H9 (cell line): Measurements from ENCODE around the gene AKIRIN2. TPM values are rescaled to one million over a fixed set of nuclear protein-coding genes. Genes with fewer than 3 reads are reported as not detected.

Source experiments
- DNase-seq: peaks from one replicate; pipeline ENCODE4 v3.0.0-alpha.2; 2017
- H2AFZ ChIP-seq: one replicate; pipeline ENCODE4 v1.6.1; 2013; ENCODE audit warnings: mild to moderate bottlenecking, low read length, control low read depth, moderate library complexity
- H2AK5ac ChIP-seq: 2 replicates; pipeline ENCODE4 v1.6.1; 2013; ENCODE audit warnings: low read length, control low read depth, mixed read lengths; ENCODE audit not compliant: insufficient read length
- H2BK120ac ChIP-seq: one replicate; pipeline ENCODE4 v1.6.1; 2013; ENCODE audit warnings: low read depth, mild to moderate bottlenecking, low read length, control low read depth, inconsistent platforms; ENCODE audit not compliant: poor library complexity, severe bottlenecking
- H2BK12ac ChIP-seq: 2 replicates; pipeline ENCODE4 v1.6.1; 2013; ENCODE audit warnings: low read length, control low read depth, mixed read lengths, low read depth; ENCODE audit not compliant: insufficient read length
- H2BK15ac ChIP-seq: 2 replicates; pipeline ENCODE4 v1.6.1; 2013; ENCODE audit warnings: low read depth, low read length, control low read depth
- H2BK20ac ChIP-seq: one replicate; pipeline ENCODE4 v1.6.1; 2013; ENCODE audit warnings: low read depth, mild to moderate bottlenecking, low read length, control low read depth, inconsistent platforms; ENCODE audit not compliant: poor library complexity, severe bottlenecking
- H2BK5ac ChIP-seq: 2 replicates; pipeline ENCODE4 v1.6.1; 2013; ENCODE audit warnings: low read length, control low read depth, mixed read lengths; ENCODE audit not compliant: insufficient read length
- H3K14ac ChIP-seq: 2 replicates; pipeline ENCODE4 v1.6.1; 2013; ENCODE audit warnings: low read length, control low read depth; ENCODE audit not compliant: insufficient read depth
- H3K18ac ChIP-seq: 2 replicates; pipeline ENCODE4 v1.6.1; 2013; ENCODE audit warnings: low read depth, mild to moderate bottlenecking, mixed read lengths, low read length, control low read depth; ENCODE audit not compliant: insufficient read length
- H3K23ac ChIP-seq: 2 replicates; pipeline ENCODE4 v1.6.1; 2013; ENCODE audit warnings: low read length, control low read depth, mixed read lengths, low read depth; ENCODE audit not compliant: insufficient read length
- H3K23me2 ChIP-seq: 2 replicates; pipeline ENCODE4 v1.6.1; 2013; ENCODE audit warnings: low read depth, mild to moderate bottlenecking, mixed read lengths, low read length, control low read depth; ENCODE audit not compliant: insufficient read length, poor library complexity, severe bottlenecking
- H3K27ac ChIP-seq: 2 replicates; pipeline ENCODE4 v1.5.1; 2013; ENCODE audit warnings: low read length, control low read depth, mixed read lengths, low read depth; ENCODE audit not compliant: insufficient read length
- H3K27me3 ChIP-seq: 2 replicates; pipeline ENCODE4 v1.6.1; 2013; ENCODE audit warnings: low read length, control low read depth, inconsistent platforms; ENCODE audit not compliant: insufficient read depth
- H3K4ac ChIP-seq: 2 replicates; pipeline ENCODE4 v1.6.1; 2013; ENCODE audit warnings: low read depth, mild to moderate bottlenecking, control low read depth, inconsistent platforms, low read length, moderate library complexity
- H3K4me1 ChIP-seq: 2 replicates; pipeline ENCODE4 v1.6.1; 2013; ENCODE audit warnings: low read length, control low read depth, inconsistent platforms; ENCODE audit not compliant: insufficient read depth
- H3K4me2 ChIP-seq: 2 replicates; pipeline ENCODE4 v1.6.1; 2013; ENCODE audit warnings: low read length, control low read depth, mixed read lengths; ENCODE audit not compliant: insufficient read length, insufficient read depth
- H3K56ac ChIP-seq: 2 replicates; pipeline ENCODE4 v1.6.1; 2013; ENCODE audit warnings: low read depth, mild to moderate bottlenecking, mixed read lengths, low read length, control low read depth; ENCODE audit not compliant: insufficient read length
- H3K79me1 ChIP-seq: 2 replicates; pipeline ENCODE4 v1.6.1; 2013; ENCODE audit warnings: low read depth, mild to moderate bottlenecking, moderate library complexity, low read length, control low read depth, inconsistent platforms; ENCODE audit not compliant: insufficient read depth, poor library complexity, severe bottlenecking
- H3K79me2 ChIP-seq: 2 replicates; pipeline ENCODE4 v1.6.1; 2013; ENCODE audit warnings: low read length, control low read depth, inconsistent platforms; ENCODE audit not compliant: insufficient read depth
- H3K9ac ChIP-seq: 2 replicates; pipeline ENCODE4 v1.6.1; 2013; ENCODE audit warnings: low read length, control low read depth, mixed read lengths; ENCODE audit not compliant: insufficient read length; ENCODE audit errors: extremely low read depth
- H3K9me3 ChIP-seq: one replicate; pipeline ENCODE4 v1.6.1; 2013; ENCODE audit warnings: low read depth, low read length, inconsistent platforms; ENCODE audit not compliant: control insufficient read depth
- H3T11ph ChIP-seq: one replicate; pipeline ENCODE4 v1.6.1; 2013; ENCODE audit warnings: mild to moderate bottlenecking, low read length, control low read depth, inconsistent platforms
- H4K20me1 ChIP-seq: one replicate; pipeline ENCODE4 v1.6.1; 2013; ENCODE audit not compliant: control insufficient read depth, insufficient read length, insufficient read depth
- H4K5ac ChIP-seq: 2 replicates; pipeline ENCODE4 v1.6.1; 2013; ENCODE audit warnings: low read depth, mild to moderate bottlenecking, mixed read lengths, low read length, control low read depth; ENCODE audit not compliant: insufficient read length
- H4K8ac ChIP-seq: replicated peaks from 2 replicates; pipeline ENCODE4 v1.6.1; 2013; ENCODE audit warnings: low read length, control low read depth, mixed read lengths, low read depth; ENCODE audit not compliant: insufficient read length
- H4K91ac ChIP-seq: 2 replicates; pipeline ENCODE4 v1.6.1; 2013; ENCODE audit warnings: low read depth, mild to moderate bottlenecking, moderate library complexity, mixed read lengths, low read length, control low read depth; ENCODE audit not compliant: insufficient read length
- H3K27ac Mint-ChIP-seq, 3 experiments: 2 replicates in 2 of 3; 3 replicates in 1 of 3; pipeline ENCODE4 v1.8.0; 2020 to 2021; ENCODE audit warnings: mixed read lengths in 3 of 3, mild to moderate bottlenecking in 1 of 3, moderate library complexity in 1 of 3
- H3K27me3 Mint-ChIP-seq: 2 replicates; pipeline ENCODE4 v1.8.0; 2021; ENCODE audit warnings: low read depth, mild to moderate bottlenecking, moderate library complexity, mixed read lengths
- H3K36me3 Mint-ChIP-seq, 3 experiments: 2 replicates in 2 of 3; 3 replicates in 1 of 3; pipeline ENCODE4 v1.8.0; 2020 to 2021; ENCODE audit warnings: low read depth in 3 of 3, mixed read lengths in 3 of 3; ENCODE audit not compliant: insufficient read depth in 1 of 3
- H3K4me1 Mint-ChIP-seq, 2 experiments: 2 replicates each; pipeline ENCODE4 v1.8.0; 2020; ENCODE audit warnings: mixed read lengths in 2 of 2
- H3K4me3 Mint-ChIP-seq, 2 experiments: 2 replicates in 1 of 2; 3 replicates in 1 of 2; pipeline ENCODE4 v1.8.0; 2020 to 2021; ENCODE audit warnings: mild to moderate bottlenecking in 2 of 2, mixed read lengths in 2 of 2, moderate library complexity in 1 of 2
- H3K9me3 Mint-ChIP-seq, 2 experiments: 2 replicates in 1 of 2; 3 replicates in 1 of 2; pipeline ENCODE4 v1.8.0; 2020; ENCODE audit warnings: mild to moderate bottlenecking in 2 of 2, mixed read lengths in 2 of 2, moderate library complexity in 1 of 2
- WGBS: extraction: QIAGEN DNeasy Blood & Tissue Kit; methylation state at CpG from one replicate; pipeline ENCODE4 v1.1.7; 2013; ENCODE audit warnings: missing lambda C conversion rate, low lambda C conversion rate, mixed read lengths; ENCODE audit not compliant: insufficient read length; ENCODE audit errors: extremely low coverage; 5-methylcytosine and 5-hydroxymethylcytosine counted together
- total RNA-seq: library from RNA; stranded (reverse); gene quantifications from 2 replicates; pipeline ENCODE4 v1.2.1, GENCODE V29; 2021
- TF ChIP-seq, protein P1 (sequence below): fragments of 200-600 bp; sonication (generic); conservative IDR thresholded peaks from 3 replicates; pipeline ENCODE4 v1.8.0; 2021; ENCODE audit warnings: antibody characterized with exemption, mild to moderate bottlenecking

Gene AKIRIN2
- total RNA-seq, 1 experiment from 2014 or later: 75.7 TPM

DNA sequence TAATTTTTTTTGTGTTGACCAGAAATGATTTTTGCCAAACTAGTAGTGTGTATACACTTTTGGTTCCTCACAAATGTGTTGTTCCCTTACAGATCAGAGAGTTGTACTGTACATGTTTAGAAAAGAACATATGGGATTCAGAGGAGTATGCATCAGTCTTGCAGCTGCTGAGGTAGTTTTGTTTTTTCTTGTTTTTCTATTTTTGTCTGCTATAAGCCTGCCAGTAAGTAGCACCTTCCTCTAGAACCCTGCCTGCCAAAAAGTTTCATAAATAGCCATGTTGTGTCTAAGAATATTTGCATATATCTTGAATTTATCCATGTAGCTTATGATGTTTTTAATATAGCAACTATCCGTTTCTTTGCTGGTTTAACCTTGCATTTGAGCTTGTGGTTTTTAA, 65.7 kb downstream of the AKIRIN2 start:
- Mint-ChIP-seq H3K9me3 (no peaks in the 10 kb centered on the region), H3K27me3 (no peaks in the 10 kb centered on the region), H3K4me1 (peaks cover 7 to 19% of the 10 kb centered on the region in 2 experiments), H3K27ac (no peak overlapping the region), H3K36me3 (peaks cover 8 to 46% (median 43%) of the 10 kb centered on the region in 3 experiments; a peak in 6 of 7 replicates), H3K4me3 (no peak overlapping the region)
- H3K9ac ChIP-seq: no peak overlapping the region
- no peaks in the 10 kb centered on the region for H4K20me1 ChIP-seq
- H2BK5ac ChIP-seq: no peak overlapping the region
- no peak for DNase-seq
- H3K27ac ChIP-seq: no peak overlapping the region
- H3K79me2 ChIP-seq: no peaks in the 10 kb centered on the region
- H3K4me1 ChIP-seq: no peaks in the 10 kb centered on the region
- no peak overlapping the region for H3K23ac ChIP-seq
- H2BK15ac ChIP-seq: no peak overlapping the region
- H3K27me3 ChIP-seq: no peaks in the 10 kb centered on the region; the same call in 1 of the 2 replicates
- H2BK12ac ChIP-seq: no peak overlapping the region
- no peaks in the 10 kb centered on the region for H3K79me1 ChIP-seq
- no peak overlapping the region for H3K56ac ChIP-seq
- H3K4me2 ChIP-seq: no peak overlapping the region
- no peak overlapping the region for H2BK120ac ChIP-seq
- no peak overlapping the region for H3K18ac ChIP-seq
- H4K5ac ChIP-seq: no peak overlapping the region
- no peak overlapping the region for H3K4ac ChIP-seq
- no peak overlapping the region for H2AFZ ChIP-seq
- WGBS: no CpG with 5 or more reads among the region's 1 CpG
- no peak overlapping the region for H2BK20ac ChIP-seq
- no peaks in the 10 kb centered on the region for H3K9me3 ChIP-seq
- H3K14ac ChIP-seq: no peak overlapping the region
- TF ChIP-seq, protein P1, sequence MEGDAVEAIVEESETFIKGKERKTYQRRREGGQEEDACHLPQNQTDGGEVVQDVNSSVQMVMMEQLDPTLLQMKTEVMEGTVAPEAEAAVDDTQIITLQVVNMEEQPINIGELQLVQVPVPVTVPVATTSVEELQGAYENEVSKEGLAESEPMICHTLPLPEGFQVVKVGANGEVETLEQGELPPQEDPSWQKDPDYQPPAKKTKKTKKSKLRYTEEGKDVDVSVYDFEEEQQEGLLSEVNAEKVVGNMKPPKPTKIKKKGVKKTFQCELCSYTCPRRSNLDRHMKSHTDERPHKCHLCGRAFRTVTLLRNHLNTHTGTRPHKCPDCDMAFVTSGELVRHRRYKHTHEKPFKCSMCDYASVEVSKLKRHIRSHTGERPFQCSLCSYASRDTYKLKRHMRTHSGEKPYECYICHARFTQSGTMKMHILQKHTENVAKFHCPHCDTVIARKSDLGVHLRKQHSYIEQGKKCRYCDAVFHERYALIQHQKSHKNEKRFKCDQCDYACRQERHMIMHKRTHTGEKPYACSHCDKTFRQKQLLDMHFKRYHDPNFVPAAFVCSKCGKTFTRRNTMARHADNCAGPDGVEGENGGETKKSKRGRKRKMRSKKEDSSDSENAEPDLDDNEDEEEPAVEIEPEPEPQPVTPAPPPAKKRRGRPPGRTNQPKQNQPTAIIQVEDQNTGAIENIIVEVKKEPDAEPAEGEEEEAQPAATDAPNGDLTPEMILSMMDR: no peak
- no peak overlapping the region for H4K8ac ChIP-seq
- H2AK5ac ChIP-seq: no peak overlapping the region
- no peak overlapping the region for H3T11ph ChIP-seq
- H3K23me2 ChIP-seq: no peaks in the 10 kb centered on the region
- no peak overlapping the region for H4K91ac ChIP-seq
